ENCODE measurements around the gene KCNJ1.

DNA sequence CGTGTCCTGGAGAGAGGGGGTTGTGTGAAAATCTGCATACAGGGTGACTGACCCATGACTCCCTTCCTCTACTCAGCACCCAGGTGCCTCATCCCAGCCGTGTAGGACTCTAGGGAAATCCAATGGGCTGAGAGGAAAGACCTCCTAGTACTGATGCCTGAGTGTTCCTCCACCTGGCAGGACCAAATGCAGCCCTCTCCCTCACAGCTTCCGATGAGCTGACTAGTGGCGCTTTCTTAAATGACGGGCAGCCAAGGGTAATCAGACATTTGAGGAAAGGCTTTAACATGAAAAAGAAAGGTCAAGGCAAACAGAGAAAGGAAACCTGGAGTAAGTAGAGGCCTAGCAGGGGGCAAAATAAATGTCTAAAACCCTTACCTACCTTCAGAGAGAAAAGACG lies 5.0 kb upstream of the KCNJ1 start:
- TF ChIP-seq, protein P1, sequence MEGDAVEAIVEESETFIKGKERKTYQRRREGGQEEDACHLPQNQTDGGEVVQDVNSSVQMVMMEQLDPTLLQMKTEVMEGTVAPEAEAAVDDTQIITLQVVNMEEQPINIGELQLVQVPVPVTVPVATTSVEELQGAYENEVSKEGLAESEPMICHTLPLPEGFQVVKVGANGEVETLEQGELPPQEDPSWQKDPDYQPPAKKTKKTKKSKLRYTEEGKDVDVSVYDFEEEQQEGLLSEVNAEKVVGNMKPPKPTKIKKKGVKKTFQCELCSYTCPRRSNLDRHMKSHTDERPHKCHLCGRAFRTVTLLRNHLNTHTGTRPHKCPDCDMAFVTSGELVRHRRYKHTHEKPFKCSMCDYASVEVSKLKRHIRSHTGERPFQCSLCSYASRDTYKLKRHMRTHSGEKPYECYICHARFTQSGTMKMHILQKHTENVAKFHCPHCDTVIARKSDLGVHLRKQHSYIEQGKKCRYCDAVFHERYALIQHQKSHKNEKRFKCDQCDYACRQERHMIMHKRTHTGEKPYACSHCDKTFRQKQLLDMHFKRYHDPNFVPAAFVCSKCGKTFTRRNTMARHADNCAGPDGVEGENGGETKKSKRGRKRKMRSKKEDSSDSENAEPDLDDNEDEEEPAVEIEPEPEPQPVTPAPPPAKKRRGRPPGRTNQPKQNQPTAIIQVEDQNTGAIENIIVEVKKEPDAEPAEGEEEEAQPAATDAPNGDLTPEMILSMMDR (IDR thresholded peaks at IDR 0.05 in 8 of 11, conservative IDR thresholded peaks at IDR 0.05 in 3 of 11), result no peak
- no peak for TF ChIP-seq POLR2AphosphoS5 (IDR thresholded peaks at IDR 0.05)
